Measurements from ENCODE around the gene MEF2C.
A peak's percentile ranks its signal among the peaks of the same experiment; 100 is the strongest.

Gene MEF2C

GRCh38 chr5:88881571-88881971, 1.4 kb downstream of the MEF2C start:
- TF ChIP-seq, protein P1, sequence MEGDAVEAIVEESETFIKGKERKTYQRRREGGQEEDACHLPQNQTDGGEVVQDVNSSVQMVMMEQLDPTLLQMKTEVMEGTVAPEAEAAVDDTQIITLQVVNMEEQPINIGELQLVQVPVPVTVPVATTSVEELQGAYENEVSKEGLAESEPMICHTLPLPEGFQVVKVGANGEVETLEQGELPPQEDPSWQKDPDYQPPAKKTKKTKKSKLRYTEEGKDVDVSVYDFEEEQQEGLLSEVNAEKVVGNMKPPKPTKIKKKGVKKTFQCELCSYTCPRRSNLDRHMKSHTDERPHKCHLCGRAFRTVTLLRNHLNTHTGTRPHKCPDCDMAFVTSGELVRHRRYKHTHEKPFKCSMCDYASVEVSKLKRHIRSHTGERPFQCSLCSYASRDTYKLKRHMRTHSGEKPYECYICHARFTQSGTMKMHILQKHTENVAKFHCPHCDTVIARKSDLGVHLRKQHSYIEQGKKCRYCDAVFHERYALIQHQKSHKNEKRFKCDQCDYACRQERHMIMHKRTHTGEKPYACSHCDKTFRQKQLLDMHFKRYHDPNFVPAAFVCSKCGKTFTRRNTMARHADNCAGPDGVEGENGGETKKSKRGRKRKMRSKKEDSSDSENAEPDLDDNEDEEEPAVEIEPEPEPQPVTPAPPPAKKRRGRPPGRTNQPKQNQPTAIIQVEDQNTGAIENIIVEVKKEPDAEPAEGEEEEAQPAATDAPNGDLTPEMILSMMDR (IDR thresholded peaks at IDR 0.05) = no peak
- Histone ChIP-seq H3K4me1 (peaks cover 0 to 42% (median 3%) of the 10 kb centered on the region in 4 donors), H3K4me3 (peak overlapping the region; percentile 60 to 73), H3K27me3 (no peaks in the 10 kb centered on the region), H3K9me3 (no peaks in the 10 kb centered on the region), H3K36me3 (no peaks in the 10 kb centered on the region), H3K27ac (peak overlapping the region; percentile 93 to 97)
- intact Hi-C loops (cut with DNase I; ENCODE audit: low total_unique reads) = loop anchor here (5.0 to 10.0 kb wide), 2 partner anchors 54 to 63 kb away; no protein-coding TSS in a partner anchor
- no peak for DNase-seq

DNA sequence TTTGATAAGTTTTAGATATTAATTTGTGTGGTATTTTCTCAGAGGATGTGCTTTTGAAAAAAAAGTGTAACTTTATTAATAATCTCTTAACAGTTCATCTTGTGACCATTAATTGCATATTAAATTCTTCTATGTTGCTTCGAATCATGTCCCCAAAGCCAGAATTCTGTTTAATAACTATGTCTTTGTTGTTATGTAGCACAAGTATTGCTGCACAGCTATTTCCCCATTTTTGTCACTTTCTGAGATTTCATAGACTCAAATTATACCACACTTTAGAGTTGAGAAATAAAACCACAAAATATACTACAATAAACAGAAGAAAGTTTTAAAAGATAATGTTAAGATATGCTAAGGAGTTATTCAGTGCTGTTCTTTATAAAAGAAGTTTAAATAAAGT, 2.8 kb downstream of the MEF2C start:
- intact Hi-C loops (cut with DNase I; ENCODE audit: low total_unique reads) = loop anchor here (5.0 to 10.0 kb wide), 2 partner anchors 53 to 65 kb away; no protein-coding TSS in a partner anchor
- Histone ChIP-seq H3K36me3 (no peaks in the 10 kb centered on the region), H3K27me3 (no peaks in the 10 kb centered on the region), H3K9me3 (no peaks in the 10 kb centered on the region), H3K4me1 (peaks cover 0 to 45% (median under 1%) of the 10 kb centered on the region in 4 donors), H3K4me3 (peak overlapping the region; percentile 60 to 73), H3K27ac (peak overlapping the region; percentile 93 to 97)
- TF ChIP-seq, protein P1 (IDR thresholded peaks at IDR 0.05) = no peak
- DNase-seq = no peak

- Histone ChIP-seq H3K27ac (peak overlapping the region; percentile 93 to 97), H3K4me1 (peaks cover 0 to 45% (median 0%) of the 10 kb centered on the region in 4 donors), H3K4me3 (peak overlapping the region; percentile 60 to 73), H3K9me3 (no peaks in the 10 kb centered on the region), H3K36me3 (no peaks in the 10 kb centered on the region), H3K27me3 (no peaks in the 10 kb centered on the region)
- intact Hi-C loops (cut with DNase I; ENCODE audit: low total_unique reads) = loop anchor here (5.0 to 10.0 kb wide), 2 partner anchors 52 to 65 kb away; no protein-coding TSS in a partner anchor
- DNase-seq = no peak
- TF ChIP-seq, protein P1 (IDR thresholded peaks at IDR 0.05) = no peak
Observed at GRCh38 chr5:88879724-88880123, 3.3 kb downstream of the MEF2C start.

DNA sequence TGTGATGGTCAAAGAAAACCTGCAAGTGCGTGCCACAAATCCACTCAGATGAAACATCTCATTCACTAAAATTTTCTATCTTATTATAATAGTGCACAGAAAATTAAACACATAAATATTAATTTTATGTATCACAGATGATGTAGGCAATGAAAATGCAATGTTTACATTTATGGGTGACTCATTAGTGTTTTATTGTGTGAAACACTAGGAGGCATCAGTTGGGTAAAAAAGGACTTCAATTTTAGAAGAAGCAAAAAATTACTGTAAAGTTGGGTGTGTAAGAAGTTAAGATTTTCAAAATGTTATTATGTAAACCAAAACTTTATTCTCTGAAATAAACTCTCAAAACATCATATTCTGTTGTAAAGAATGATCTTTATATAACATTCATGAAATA, 4.0 kb downstream of the MEF2C start:
- H3K27me3 ChIP-seq = no peaks in the 10 kb centered on the region
- no peaks in the 10 kb centered on the region for H3K9me3 ChIP-seq
- H3K4me3 ChIP-seq = peak overlapping the region; percentile 34 to 60
- H3K27ac ChIP-seq = peak overlapping the region; percentile 93 to 97
- no peak for DNase-seq
- H3K4me1 ChIP-seq = peaks cover 0 to 53% (median 0%) of the 10 kb centered on the region in 4 donors
- intact Hi-C loops (cut with DNase I; ENCODE audit: low total_unique reads) = no loop called here
- TF ChIP-seq, protein P1 (IDR thresholded peaks at IDR 0.05) = no peak
- H3K36me3 ChIP-seq = no peaks in the 10 kb centered on the region

DNA sequence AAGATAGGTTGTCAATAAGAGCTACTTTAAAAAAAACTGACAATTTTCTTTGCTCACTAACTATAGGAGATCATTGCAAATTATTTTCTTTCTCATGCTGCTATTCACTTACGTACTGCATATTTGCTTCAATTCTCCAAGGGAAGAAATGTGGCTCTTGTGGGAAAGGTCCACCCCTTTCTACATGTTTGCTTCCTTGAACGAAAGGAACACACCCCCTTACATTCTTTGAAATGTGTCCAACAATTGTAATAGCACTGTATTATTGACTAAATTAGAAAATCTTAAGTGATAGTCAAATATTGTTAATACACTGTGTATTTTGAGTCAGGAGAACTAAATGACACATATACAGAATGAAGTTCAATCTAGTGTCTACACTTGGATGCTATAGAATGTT, 5.2 kb downstream of the MEF2C start:
- Histone ChIP-seq H3K27ac (peak overlapping the region; percentile 93 to 97), H3K4me1 (peaks cover 0 to 58% (median 0%) of the 10 kb centered on the region in 4 donors), H3K9me3 (no peaks in the 10 kb centered on the region), H3K36me3 (no peaks in the 10 kb centered on the region), H3K27me3 (no peaks in the 10 kb centered on the region), H3K4me3 (peak overlapping the region; percentile 34 to 60)
- intact Hi-C loops (cut with DNase I; ENCODE audit: low total_unique reads) = no loop called here
- no peak for DNase-seq
- TF ChIP-seq, protein P1 (IDR thresholded peaks at IDR 0.05) = no peak
